ENCODE measurements around the gene PHAX.
A peak's percentile ranks its signal among the peaks of the same experiment; 100 is the strongest.
"Not testable (repeated sequence)": the region's sequence is repeated elsewhere in the genome, so short reads cannot be mapped to it uniquely, and the experiment has no call there.

PHAX gene

GRCh38 chr5:126659805-126660482, 59.2 kb downstream of the PHAX start:
- peak; percentile 5 for DNase-seq

DNA sequence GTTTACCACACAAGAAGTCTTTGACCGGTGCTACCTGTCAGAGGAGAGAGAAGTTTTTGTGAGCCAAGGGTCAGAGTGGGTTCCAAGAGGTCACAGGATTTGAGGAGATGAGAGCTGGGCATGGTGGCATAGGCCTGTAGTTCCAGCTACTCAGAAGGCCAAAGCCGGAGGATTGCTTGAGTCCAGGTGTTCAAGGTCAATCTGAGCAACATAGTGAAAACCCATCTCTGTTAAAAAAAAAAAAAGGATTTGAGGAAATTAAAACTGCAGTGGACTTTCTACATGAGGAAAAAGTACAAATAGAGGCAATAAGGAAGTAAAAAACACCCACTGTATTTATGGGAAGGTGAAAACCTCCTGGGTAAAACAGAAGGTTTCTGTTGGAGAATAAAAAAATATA, 63.8 kb downstream of the PHAX start:
- DNase-seq: no peak

- DNase-seq: not testable (repeated sequence)
Observed at GRCh38 chr5:126670109-126670508, 69.4 kb downstream of the PHAX start.

DNA sequence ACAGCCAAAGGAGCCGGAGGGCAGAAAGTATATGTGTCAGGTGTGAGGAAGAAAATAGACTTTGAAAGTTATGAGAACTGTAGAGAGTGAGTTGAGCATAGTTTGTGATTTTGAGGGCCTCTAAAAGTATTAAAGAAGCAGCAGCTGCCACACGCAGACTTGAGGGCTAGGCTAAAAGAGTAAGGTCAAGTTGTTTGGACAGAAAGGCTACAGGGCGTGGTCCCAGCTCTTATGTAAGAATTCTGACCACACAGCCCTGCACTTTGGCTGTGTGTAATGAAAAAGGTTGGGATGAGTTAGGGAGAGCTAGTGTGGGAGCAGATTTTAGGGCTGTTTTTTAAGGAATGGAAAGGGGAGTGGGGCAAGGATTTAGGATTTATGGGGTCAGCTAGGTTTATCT, 70.9 kb downstream of the PHAX start:
- not testable (repeated sequence) for DNase-seq

DNA sequence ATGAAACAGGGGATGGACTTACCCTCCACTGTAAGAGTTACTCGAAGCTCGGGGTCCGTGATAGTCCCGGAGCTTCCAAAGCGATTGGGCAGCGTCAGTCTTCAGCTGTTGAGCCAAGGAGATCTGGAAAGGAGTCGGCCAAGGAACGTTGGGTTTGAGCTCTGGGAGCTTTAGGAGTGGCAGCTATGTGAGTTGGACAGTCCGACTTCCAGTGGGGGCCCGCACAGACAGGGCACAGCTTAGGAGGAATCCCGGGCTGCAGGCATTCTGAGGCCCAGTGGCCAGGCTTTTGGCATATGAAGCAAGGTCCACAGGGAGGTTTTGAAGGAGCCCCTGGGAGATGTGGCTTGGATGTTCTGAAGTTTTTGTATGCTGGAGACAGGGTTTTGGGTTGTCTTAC, 72.7 kb downstream of the PHAX start:
- no peak for DNase-seq

DNA sequence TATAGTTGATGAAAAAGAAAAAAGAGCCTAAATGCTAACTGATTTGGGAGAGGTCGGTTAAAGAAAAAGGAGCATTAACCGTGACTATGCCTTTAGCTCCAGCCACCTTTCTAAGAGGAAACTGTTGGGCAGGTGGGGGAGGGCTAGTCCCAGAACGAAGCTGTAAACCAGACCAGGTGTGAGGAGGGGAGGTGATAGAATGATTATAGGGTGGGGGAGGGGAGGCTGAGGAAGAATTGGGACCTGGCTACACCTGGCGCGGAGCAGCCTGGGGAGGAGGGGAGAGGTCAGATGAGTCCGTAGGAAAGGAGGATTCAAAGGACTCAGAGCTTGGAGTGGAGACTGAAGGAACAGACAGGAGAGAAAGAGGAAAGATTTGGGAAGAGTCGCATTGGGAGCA, 73.4 kb downstream of the PHAX start:
- DNase-seq: no peak

- no peak for DNase-seq
Observed at GRCh38 chr5:126675338-126675737, 74.6 kb downstream of the PHAX start.

- peak; percentile 62 for DNase-seq
Observed at GRCh38 chr5:126676195-126676624, 75.5 kb downstream of the PHAX start.
